Measurements from ENCODE around the gene LAMA4. TPM values are rescaled to one million over a fixed set of nuclear protein-coding genes. Genes with fewer than 3 reads are reported as not detected.

LAMA4 gene
- total RNA-seq, 4 donors from 2014 or later, result 107 to 329 (median 271) TPM

DNA sequence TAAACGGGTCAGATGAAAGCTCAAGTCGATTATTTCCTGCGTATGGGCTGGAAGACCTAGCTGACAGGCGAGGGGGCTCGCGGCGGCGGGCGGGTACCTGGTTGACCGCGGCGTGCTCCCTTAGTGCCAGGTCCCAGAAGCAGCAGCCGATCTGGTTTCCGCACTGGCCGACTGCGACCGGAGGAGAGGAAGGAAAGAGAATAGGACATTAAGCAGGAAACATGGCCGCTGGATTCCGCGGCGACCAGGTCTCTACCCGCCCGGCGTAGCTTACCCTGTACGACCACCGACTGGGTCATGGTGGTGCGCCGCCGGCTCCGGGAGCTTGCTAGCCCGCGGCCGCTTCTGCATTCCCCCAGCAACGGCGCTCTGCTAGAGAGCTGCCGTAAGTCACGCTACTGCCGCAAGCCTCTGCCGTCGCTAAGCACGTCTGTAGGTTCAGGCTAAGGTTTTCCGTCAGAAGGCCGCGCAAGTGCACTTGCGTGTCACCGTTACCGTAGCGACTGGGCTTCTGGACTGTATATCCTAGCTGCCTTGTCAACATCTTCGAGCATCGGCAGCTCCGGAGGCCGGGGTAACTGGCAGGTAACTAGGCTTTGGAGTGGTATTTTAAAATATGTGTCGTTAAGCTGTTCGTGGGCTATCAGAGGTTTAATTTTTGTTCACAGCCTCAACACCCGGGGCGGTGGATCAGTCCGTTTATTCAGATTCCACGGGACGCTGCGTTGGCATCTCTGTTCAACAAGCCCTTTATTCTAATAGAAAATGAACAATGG is 167.0 kb downstream of the LAMA4 start, which contains the start of the genes FAM229B and TUBE1:
FAM229B (plus strand) TSS at position 456 of the 776 bp plus-strand sequence. CDS start 11,693 bp downstream, outside the sequence.
TUBE1 (minus strand) TSS at position 347 of the 776 bp plus-strand sequence; CDS start at position 299, 48 bp downstream.
- H3K36me3 ChIP-seq, result no peaks in the 10 kb centered on the region
- peak in 3 of 4 experiments; percentile 4 to 16 (median 10) for TF ChIP-seq CTCF (IDR thresholded peaks at IDR 0.05)
- peak; percentile 55 to 89 for TF ChIP-seq POLR2A (IDR thresholded peaks at IDR 0.05)
- DNase-seq, result peak; percentile 90 to 94
- no peaks in the 10 kb centered on the region for H3K4me1 ChIP-seq
- H3K27me3 ChIP-seq, result no peaks in the 10 kb centered on the region
- peak within 1 kb of the TSS; percentile 86 for H3K27ac ChIP-seq
- H3K4me3 ChIP-seq, result peak within 1 kb of the TSS; percentile 74 to 76
- H3K9me3 ChIP-seq, result no peaks in the 10 kb centered on the region
- intact Hi-C loops (cut with DNase I; ENCODE audit: low total_unique reads), result no loop called here

GRCh38 chr6:112086744-112087135 is 167.6 kb downstream of the LAMA4 start:
- intact Hi-C loops (cut with DNase I; ENCODE audit: low total_unique reads), result no loop called here
- no peaks in the 10 kb centered on the region for H3K9me3 ChIP-seq

DNA sequence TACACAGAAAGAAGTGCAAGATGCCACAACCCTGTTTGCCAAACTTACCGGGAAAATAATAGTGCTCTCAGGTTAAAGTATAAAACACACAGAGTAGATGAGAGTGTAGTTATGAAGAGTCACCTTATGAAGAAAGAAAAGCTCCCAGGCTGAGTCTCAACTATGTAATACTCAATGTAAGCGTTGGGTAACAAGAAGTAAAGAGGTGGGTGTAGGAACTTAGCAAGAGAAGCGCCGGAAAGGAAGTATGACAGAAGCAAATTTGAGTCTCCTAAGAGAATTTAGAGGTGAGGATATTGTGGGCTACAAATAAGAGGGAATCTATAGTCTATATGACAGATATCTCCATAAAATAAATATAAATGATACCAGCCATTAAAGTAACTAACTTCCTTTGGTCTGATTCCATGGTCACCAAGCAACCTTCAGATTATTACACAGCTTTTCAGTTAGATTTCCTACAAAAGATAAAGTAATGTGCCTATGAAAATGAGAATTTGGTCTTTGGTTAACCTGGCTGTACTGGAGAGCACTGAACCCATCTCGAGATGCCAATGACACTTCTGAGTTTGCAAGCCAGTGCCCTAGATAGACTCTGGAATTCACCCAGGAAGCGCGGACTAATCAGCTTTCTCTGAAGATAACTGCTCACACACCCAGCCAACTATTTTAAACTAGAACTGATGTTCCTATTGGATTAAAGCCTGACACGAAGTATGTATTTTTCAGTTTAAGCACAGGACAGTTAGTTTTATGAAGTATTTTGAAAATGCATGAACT is 168.9 kb downstream of the LAMA4 start:
- Histone ChIP-seq H3K36me3 (no peaks in the 10 kb centered on the region), H3K4me1 (peaks cover 0 to 2% of the 10 kb centered on the region in 2 donors), H3K9me3 (no peaks in the 10 kb centered on the region), H3K27me3 (no peaks in the 10 kb centered on the region), H3K27ac (no peak overlapping the region), H3K4me3 (no peak overlapping the region)
- DNase-seq, result no peak
- intact Hi-C loops (cut with DNase I; ENCODE audit: low total_unique reads), result no loop called here
- TF ChIP-seq CTCF (IDR thresholded peaks at IDR 0.05) (no peak), POLR2A (IDR thresholded peaks at IDR 0.05) (no peak)

More at GRCh38 chr6:112086744-112087135, 167.6 kb downstream of the LAMA4 start:
- no peak for TF ChIP-seq POLR2A (IDR thresholded peaks at IDR 0.05)
- peak in 3 of 4 experiments; percentile 18 to 28 (median 27) for TF ChIP-seq CTCF (IDR thresholded peaks at IDR 0.05)
- Histone ChIP-seq H3K36me3 (no peaks in the 10 kb centered on the region), H3K4me1 (no peaks in the 10 kb centered on the region), H3K27me3 (no peaks in the 10 kb centered on the region), H3K4me3 (peak overlapping the region; percentile 74 to 76), H3K27ac (peak overlapping the region; percentile 86)
- no peak for DNase-seq

GRCh38 chr6:112081569-112081968 is 172.8 kb downstream of the LAMA4 start:
- no peak for TF ChIP-seq CTCF (IDR thresholded peaks at IDR 0.05)
- TF ChIP-seq POLR2A (IDR thresholded peaks at IDR 0.05), result no peak
- Histone ChIP-seq H3K4me3 (no peak overlapping the region), H3K36me3 (no peaks in the 10 kb centered on the region), H3K27me3 (no peaks in the 10 kb centered on the region), H3K27ac (no peak overlapping the region), H3K9me3 (no peaks in the 10 kb centered on the region), H3K4me1 (peaks cover 0 to 3% of the 10 kb centered on the region in 2 donors)
- DNase-seq, result no peak
- intact Hi-C loops (cut with DNase I; ENCODE audit: low total_unique reads), result no loop called here

Measured in uterus (tissue), 4 donors.